ENCODE results near the gene ITGBL1. TPM values are rescaled to one million over a fixed set of nuclear protein-coding genes. Genes with fewer than 3 reads are reported as not detected.

The ITGBL1 gene
- total RNA-seq, 1 experiment from 2014 or later = not detected

- Mint-ChIP-seq H3K27me3 (ENCODE audit: insufficient read depth, unreplicated experiment) (peaks cover 2% of the 10 kb centered on the region), H3K4me3 (ENCODE audit: unreplicated experiment) (no peak overlapping the region), H3K36me3 (ENCODE audit: insufficient read depth, unreplicated experiment) (no peaks in the 10 kb centered on the region), H3K4me1 (ENCODE audit: low read depth, unreplicated experiment) (no peaks in the 10 kb centered on the region), H3K9me3 (ENCODE audit: unreplicated experiment) (no peaks in the 10 kb centered on the region), H3K27ac (ENCODE audit: unreplicated experiment) (no peak overlapping the region)
- Histone ChIP-seq H3K36me3 (ENCODE audit: control insufficient read depth, insufficient read depth, low read length) (no peaks in the 10 kb centered on the region), H3K9me3 (no peaks in the 10 kb centered on the region), H3K4me1 (no peaks in the 10 kb centered on the region; the same call in 1 of the 2 replicates), H3K4me3 (ENCODE audit: low read depth, low read length) (no peak overlapping the region), H3K27me3 (replicated peaks; ENCODE audit: control insufficient read depth, insufficient read depth, low read length) (no peaks in the 10 kb centered on the region; the same call in 1 of the 2 replicates)
- no TSS peak for BruUV-seq (replicated peaks)
- ChIA-PET CTCF (no interaction called here), POLR2A (no interaction called here)
- no peak for TF ChIP-seq CTCF (IDR thresholded peaks at IDR 0.05; ENCODE audit: insufficient read depth in 1 of 2, low read depth in 1 of 2, low read length in 1 of 2, severe bottlenecking in 1 of 2, unreplicated experiment in 1 of 2)
- DNase-seq = no peak
- intact Hi-C loops (cut with micrococcal nuclease; ENCODE audit: unreplicated experiment) = no loop called here
These were observed 2.3 kb downstream of the ITGBL1 start for GRCh38 chr13:101454767-101455166.

GRCh38 chr13:101455863-101456262 lies 3.4 kb downstream of the ITGBL1 start:
- no peaks in the 10 kb centered on the region for H3K4me1 Mint-ChIP-seq (ENCODE audit: low read depth, unreplicated experiment)
- no peak overlapping the region for H3K4me3 Mint-ChIP-seq (ENCODE audit: unreplicated experiment)
- no peak for DNase-seq
- H3K9me3 ChIP-seq = no peaks in the 10 kb centered on the region
- BruUV-seq (replicated peaks) = no TSS peak
- ChIA-PET POLR2A (no interaction called here), CTCF (no interaction called here)
- H3K27ac Mint-ChIP-seq (ENCODE audit: unreplicated experiment) = no peak overlapping the region
- H3K9me3 Mint-ChIP-seq (ENCODE audit: unreplicated experiment) = no peaks in the 10 kb centered on the region
- TF ChIP-seq CTCF (IDR thresholded peaks at IDR 0.05; ENCODE audit: insufficient read depth in 1 of 2, low read depth in 1 of 2, low read length in 1 of 2, severe bottlenecking in 1 of 2, unreplicated experiment in 1 of 2) = no peak
- H3K27me3 Mint-ChIP-seq (ENCODE audit: insufficient read depth, unreplicated experiment) = peaks cover 6% of the 10 kb centered on the region
- H3K4me1 ChIP-seq = no peaks in the 10 kb centered on the region; the same call in 1 of the 2 replicates
- H3K27me3 ChIP-seq (replicated peaks; ENCODE audit: control insufficient read depth, insufficient read depth, low read length) = no peaks in the 10 kb centered on the region; the same call in 1 of the 2 replicates
- intact Hi-C loops (cut with micrococcal nuclease; ENCODE audit: unreplicated experiment) = no loop called here
- no peak overlapping the region for H3K4me3 ChIP-seq (ENCODE audit: low read depth, low read length)
- H3K36me3 Mint-ChIP-seq (ENCODE audit: insufficient read depth, unreplicated experiment) = no peaks in the 10 kb centered on the region
- H3K36me3 ChIP-seq (ENCODE audit: control insufficient read depth, insufficient read depth, low read length) = no peaks in the 10 kb centered on the region

GRCh38 chr13:101457176-101457575 lies 4.7 kb downstream of the ITGBL1 start:
- Mint-ChIP-seq H3K4me1 (ENCODE audit: low read depth, unreplicated experiment) (no peaks in the 10 kb centered on the region), H3K4me3 (ENCODE audit: unreplicated experiment) (no peak overlapping the region), H3K27ac (ENCODE audit: unreplicated experiment) (no peak overlapping the region), H3K9me3 (ENCODE audit: unreplicated experiment) (no peaks in the 10 kb centered on the region), H3K36me3 (ENCODE audit: insufficient read depth, unreplicated experiment) (no peaks in the 10 kb centered on the region), H3K27me3 (ENCODE audit: insufficient read depth, unreplicated experiment) (peaks cover 6% of the 10 kb centered on the region)
- no peak for DNase-seq
- Histone ChIP-seq H3K27me3 (replicated peaks; ENCODE audit: control insufficient read depth, insufficient read depth, low read length) (no peaks in the 10 kb centered on the region; the same call in 1 of the 2 replicates), H3K36me3 (ENCODE audit: control insufficient read depth, insufficient read depth, low read length) (no peaks in the 10 kb centered on the region), H3K4me1 (no peaks in the 10 kb centered on the region; the same call in 1 of the 2 replicates), H3K9me3 (no peaks in the 10 kb centered on the region), H3K4me3 (ENCODE audit: low read depth, low read length) (no peak overlapping the region)
- TF ChIP-seq CTCF (IDR thresholded peaks at IDR 0.05; ENCODE audit: insufficient read depth in 1 of 2, low read depth in 1 of 2, low read length in 1 of 2, severe bottlenecking in 1 of 2, unreplicated experiment in 1 of 2) = no peak
- intact Hi-C loops (cut with micrococcal nuclease; ENCODE audit: unreplicated experiment) = no loop called here
- POLR2A ChIA-PET = no interaction called here
- BruUV-seq (replicated peaks) = no TSS peak
- CTCF ChIA-PET = no interaction called here

Measured in Caco-2 (cell line).